B cell (primary cell): Measurements from ENCODE around the gene LENEP. TPM values are rescaled to one million over a fixed set of nuclear protein-coding genes. Genes with fewer than 3 reads are reported as not detected.

Source experiments
- ATAC-seq: fragments of 200-7000 bp; cut with Tn5 transposase; one replicate; pipeline ENCODE4 v1.10.0; 2021; ENCODE audit warnings: low read depth, mild to moderate bottlenecking, moderate number of reproducible peaks, moderate library complexity
- CTCF ChIA-PET: fragments of 350-600 bp; sonication (Branson Sonifier 250); formaldehyde crosslinking; loops from one replicate; lab custom pipeline; 2021; ENCODE audit warnings: antibody characterized with exemption, inconsistent platforms; lab: Charles Lee
- POLR2A ChIA-PET: fragments of 350-600 bp; sonication (Branson Sonifier 250); formaldehyde crosslinking; loops from one replicate; lab custom pipeline; 2021; ENCODE audit warnings: antibody characterized with exemption; lab: Charles Lee
- DNase-seq: peaks from one replicate; pipeline ENCODE4 v3.0.0; 2013
- H2AFZ ChIP-seq: 2 replicates; pipeline ENCODE4 v1.6.1; 2012; ENCODE audit warnings: mild to moderate bottlenecking, low read depth, low read length; ENCODE audit not compliant: insufficient read depth, poor library complexity, severe bottlenecking
- H3K27ac ChIP-seq, 2 donors: 1 replicate in 1 of 2; 2 replicates in 1 of 2; pipeline ENCODE4 v1.5.1; 2012 to 2013; ENCODE audit warnings: low read length in 2 of 2, mild to moderate bottlenecking in 2 of 2, moderate library complexity in 1 of 2
- H3K27me3 ChIP-seq, 4 experiments: fragments of 200-600 bp in 1 of 4; sonication (generic) in 1 of 4; replicated peaks in 1 of 4; 1 replicate in 2 of 4; 2 replicates in 2 of 4; pipeline versions ENCODE4 v1.6.1 to v1.7.0; 2013 to 2016; ENCODE audit warnings: low read length in 3 of 4, mild to moderate bottlenecking in 2 of 4, mixed read lengths in 1 of 4, moderate library complexity in 1 of 4; ENCODE audit not compliant: insufficient read depth in 4 of 4, control insufficient read depth in 3 of 4; ENCODE audit errors: control extremely low read depth in 1 of 4
- H3K36me3 ChIP-seq, 2 experiments: replicated peaks in 1 of 2; 1 replicate in 1 of 2; 2 replicates in 1 of 2; pipeline versions ENCODE4 v1.6.1 to v1.7.1; 2013; ENCODE audit warnings: low read length in 1 of 2; ENCODE audit not compliant: insufficient read depth in 2 of 2, control insufficient read depth in 1 of 2; ENCODE audit errors: control extremely low read depth in 1 of 2, extremely low read depth in 1 of 2
- H3K4me1 ChIP-seq, 2 donors: fragments of 200-600 bp in 1 of 2; sonication (generic) in 1 of 2; 1 replicate in 1 of 2; 2 replicates in 1 of 2; pipeline versions ENCODE4 v1.5.1 to v1.6.1; 2013 to 2017; ENCODE audit warnings: low read length in 2 of 2; ENCODE audit not compliant: control insufficient read depth in 2 of 2, insufficient read depth in 2 of 2
- H3K4me2 ChIP-seq: replicated peaks from 2 replicates; pipeline ENCODE3; 2012; ENCODE audit warnings: mild to moderate bottlenecking, low read depth, low read length; ENCODE audit not compliant: poor library complexity, severe bottlenecking
- H3K4me3 ChIP-seq, 5 experiments: fragments of 200-600 bp in 1 of 5; sonication (generic) in 1 of 5; 1 replicate in 3 of 5; 2 replicates in 2 of 5; pipeline versions ENCODE4 v1.5.1 to v1.7.0; 2011 to 2016; ENCODE audit warnings: low read length in 4 of 5, mild to moderate bottlenecking in 4 of 5, low read depth in 2 of 5, control low read depth in 1 of 5, moderate library complexity in 1 of 5; ENCODE audit not compliant: insufficient read depth in 1 of 5; ENCODE audit errors: control extremely low read depth in 1 of 5, extremely low read depth in 1 of 5
- H3K79me2 ChIP-seq: fragments of 200-600 bp; sonication (generic); one replicate; pipeline ENCODE4 v1.6.0; 2016; ENCODE audit warnings: low read length; ENCODE audit not compliant: control insufficient read depth, insufficient read depth
- H3K9ac ChIP-seq: fragments of 200-600 bp; sonication (generic); 2 replicates; pipeline ENCODE4 v1.6.1; 2017; ENCODE audit warnings: mild to moderate bottlenecking, low read length, moderate library complexity
- H3K9me3 ChIP-seq, 3 donors: one replicate each; pipeline versions ENCODE4 v1.6.1 to v1.7.1; 2013; ENCODE audit warnings: low read length in 2 of 3; ENCODE audit not compliant: control insufficient read depth in 2 of 3, insufficient read depth in 1 of 3; ENCODE audit errors: control extremely low read depth in 1 of 3
- H4K20me1 ChIP-seq: 2 replicates; pipeline ENCODE4 v1.6.0; 2012; ENCODE audit warnings: mild to moderate bottlenecking, low read length; ENCODE audit not compliant: insufficient read depth, control insufficient read depth, poor library complexity, severe bottlenecking
- H3K27ac Mint-ChIP-seq: one replicate; pipeline ENCODE4 v1.8.0; 2021; ENCODE audit warnings: mixed read lengths
- H3K27me3 Mint-ChIP-seq: one replicate; pipeline ENCODE4 v1.8.0; 2021; ENCODE audit warnings: mixed read lengths
- H3K4me1 Mint-ChIP-seq: one replicate; pipeline ENCODE4 v1.8.0; 2021; ENCODE audit warnings: mixed read lengths
- H3K4me3 Mint-ChIP-seq: one replicate; pipeline ENCODE4 v1.8.0; 2021; ENCODE audit warnings: mixed read lengths
- H3K9me3 Mint-ChIP-seq: one replicate; pipeline ENCODE4 v1.8.0; 2022; ENCODE audit warnings: mixed read lengths; ENCODE audit not compliant: insufficient read depth
- CTCF ChIP-seq: fragments of 200-600 bp; IDR thresholded peaks from one replicate; pipeline ENCODE4 v1.8.0; 2022; ENCODE audit warnings: antibody characterized with exemption, mild to moderate bottlenecking
- EZH2 ChIP-seq: IDR thresholded peaks from 2 replicates; pipeline ENCODE4 v1.6.1; 2012; ENCODE audit warnings: borderline replicate concordance, low read depth, mild to moderate bottlenecking, moderate library complexity, low read length; ENCODE audit not compliant: insufficient read depth, poor library complexity, severe bottlenecking
- WGBS: methylation state at CpG from one replicate; pipeline ENCODE4 v1.1.5; 2013; ENCODE audit warnings: missing lambda C conversion rate; ENCODE audit not compliant: insufficient coverage; 5-methylcytosine and 5-hydroxymethylcytosine counted together
- intact Hi-C: fragments of 100-400 bp; cut with micrococcal nuclease; formaldehyde crosslinking; loops from one replicate; pipeline ENCODE4 v1.10.0; 2022
- polyA plus RNA-seq: library from polyadenylated mRNA; depleted of rRNA; stranded (reverse); fragments of >200 nt; gene quantifications from 2 replicates; pipeline ENCODE4 v1.2.3, GENCODE V29; 2012
- total RNA-seq, 2 donors: library from RNA; stranded (reverse); fragments of 120-200 nt in 1 of 2; gene quantifications; 1 replicate in 1 of 2; 2 replicates in 1 of 2; pipeline versions ENCODE4 v1.2.3 to v1.2.4, GENCODE V29; 2013 to 2022

The LENEP gene
- total and polyA plus RNA-seq, 2 donors (not counting 1 experiment from before 2014, with no cell fraction given), result 2.0 TPM; not detected in 1

GRCh38 chr1:154974102-154974807, 19.1 kb upstream of the LENEP start, which contains the start of gene CKS1B:
CKS1B (plus strand) TSS chr1:154974681; CDS start chr1:154974746, 65 bp downstream.
- ChIA-PET CTCF (interaction anchor here (0.6 to 8.7 kb wide), 20 partner anchors 9 to 502 kb away, joined by 3 to 110 read pairs (median 4); partner anchors contain the start of genes FLAD1, KRTCAP2, PBXIP1 and PMVK), POLR2A (interaction anchor here (0.6 to 3.8 kb wide), 15 partner anchors 9 to 111 kb away, joined by 3 to 32 read pairs (median 6); partner anchors contain the start of genes FLAD1, PBXIP1, PMVK and PYGO2)

GRCh38 chr1:154974808-154975408, 18.5 kb upstream of the LENEP start:
- Histone ChIP-seq H4K20me1 (peaks cover 31% of the 10 kb centered on the region), H3K36me3 (peaks cover 5 to 9% of the 10 kb centered on the region in 2 experiments), H2AFZ (peak overlapping the region; percentile 82), H3K9me3 (no peaks in the 10 kb centered on the region), H3K4me1 (peaks cover 22 to 44% of the 10 kb centered on the region in 2 donors), H3K9ac (peak overlapping the region; percentile 86), H3K4me2 (peak overlapping the region; percentile 86), H3K27ac (peak overlapping the region; percentile 90 to 94), H3K79me2 (peaks cover 63% of the 10 kb centered on the region), H3K4me3 (peak overlapping the region; percentile 71 to 99 (median 90)), H3K27me3 (no peaks in the 10 kb centered on the region)
- Mint-ChIP-seq H3K9me3 (no peaks in the 10 kb centered on the region), H3K27me3 (no peaks in the 10 kb centered on the region), H3K4me3 (no peak overlapping the region), H3K27ac (no peak overlapping the region), H3K4me1 (peaks cover 24% of the 10 kb centered on the region)
- intact Hi-C loops, result loop anchor here (1.0 to 5.0 kb wide), 6 partner anchors 8 to 197 kb away; partner anchors contain the start of genes FLAD1, KRTCAP2 and TRIM46
- under 1% methylated on average over 26 of the region's 30 CpGs for WGBS
- ATAC-seq, result peak; percentile 51
- ChIA-PET POLR2A (interaction anchor here (0.6 to 3.8 kb wide), 9 partner anchors 13 to 110 kb away, joined by 3 to 32 read pairs (median 8); partner anchors contain the start of genes PBXIP1, PYGO2 and ZBTB7B), CTCF (interaction anchor here (0.7 to 8.7 kb wide), 10 partner anchors 8 to 415 kb away, joined by 3 to 110 read pairs (median 8); partner anchors contain the start of genes FLAD1, PBXIP1 and PYGO2)
- peak; percentile 99 for DNase-seq
- TF ChIP-seq CTCF (no peak), EZH2 (no peak)

More at GRCh38 chr1:154974102-154974807, 19.1 kb upstream of the LENEP start, which contains the start of gene CKS1B:
- peaks cover 29% of the 10 kb centered on the region for H3K4me1 Mint-ChIP-seq
- Histone ChIP-seq H3K9ac (peak within 1 kb of the TSS; percentile 86), H3K36me3 (peaks cover 1 to 13% of the 10 kb centered on the region in 2 experiments), H3K4me3 (peak within 1 kb of the TSS; percentile 71 to 99 (median 90)), H4K20me1 (peaks cover 38% of the 10 kb centered on the region), H3K27me3 (no peaks in the 10 kb centered on the region), H3K27ac (peak within 1 kb of the TSS; percentile 90 to 94), H3K9me3 (no peaks in the 10 kb centered on the region), H3K4me2 (peak within 1 kb of the TSS; percentile 86), H2AFZ (peak within 1 kb of the TSS; percentile 82), H3K79me2 (peaks cover 64% of the 10 kb centered on the region), H3K4me1 (peaks cover 22 to 44% of the 10 kb centered on the region in 2 donors)
- ATAC-seq, result peak; percentile 80
- no peaks in the 10 kb centered on the region for H3K9me3 Mint-ChIP-seq
- no peaks in the 10 kb centered on the region for H3K27me3 Mint-ChIP-seq
- no peak for TF ChIP-seq EZH2
- no peak within 1 kb of the TSS for H3K27ac Mint-ChIP-seq
- H3K4me3 Mint-ChIP-seq, result no peak within 1 kb of the TSS
- intact Hi-C loops, result loop anchor here (1.0 to 5.0 kb wide), 4 partner anchors 19 to 198 kb away; partner anchors contain the start of genes KRTCAP2 and TRIM46
- under 1% methylated on average over 41 of the region's 47 CpGs for WGBS
- peak; percentile 100 for DNase-seq
